SK-N-SH treated with all-trans-retinoic acid at 6 μM for 48 hours (cell line): ENCODE results near the gene NAALADL2.

Source experiments
- ARNTL ChIP-seq: fragments of 450-650 bp; formaldehyde crosslinking; IDR thresholded peaks from 2 replicates; pipeline ENCODE4 v1.5.0; 2020; ENCODE audit warnings: low read depth, mild to moderate bottlenecking, moderate library complexity, borderline replicate concordance
- ISL1 ChIP-seq: fragments of 250-450 bp; sonication (Bioruptor Pico); IDR thresholded peaks from 2 replicates; pipeline ENCODE4 v2.1.2; 2022; ENCODE audit warnings: mild to moderate bottlenecking, moderate library complexity
- PATZ1 ChIP-seq: fragments of 250-450 bp; sonication (Bioruptor Pico); IDR thresholded peaks from 2 replicates; pipeline ENCODE4 v1.8.0; 2020; ENCODE audit warnings: mild to moderate bottlenecking, moderate library complexity, borderline replicate concordance
- PPARA ChIP-seq: fragments of 250-450 bp; sonication (Bioruptor Pico); IDR thresholded peaks from 2 replicates; pipeline ENCODE4 v1.5.0; 2020; ENCODE audit warnings: mild to moderate bottlenecking, borderline replicate concordance
- SNAI2 ChIP-seq: fragments of 250-450 bp; sonication (Bioruptor Pico); IDR thresholded peaks from 2 replicates; pipeline ENCODE4 v1.5.0; 2020; ENCODE audit warnings: mild to moderate bottlenecking, moderate library complexity
- TCF4 ChIP-seq: fragments of 250-450 bp; sonication (Bioruptor Pico); IDR thresholded peaks from 2 replicates; pipeline ENCODE4 v1.8.0; 2021; ENCODE audit warnings: mild to moderate bottlenecking, moderate library complexity, borderline replicate concordance
- ZFP3 ChIP-seq: fragments of 250-450 bp; sonication (Bioruptor Pico); IDR thresholded peaks from 2 replicates; pipeline ENCODE4 v1.5.0; 2020; ENCODE audit warnings: mild to moderate bottlenecking, moderate library complexity
- ZFP30 ChIP-seq: fragments of 450-650 bp; formaldehyde crosslinking; IDR thresholded peaks from 2 replicates; pipeline ENCODE4 v1.5.0; 2022; ENCODE audit warnings: mild to moderate bottlenecking, moderate library complexity
- ZNF565 ChIP-seq: fragments of 450-650 bp; formaldehyde crosslinking; conservative IDR thresholded peaks from 2 replicates; pipeline ENCODE4 v1.5.0; 2020; ENCODE audit warnings: low read depth, mild to moderate bottlenecking, moderate library complexity
- ZNF8 ChIP-seq: fragments of 450-650 bp; formaldehyde crosslinking; IDR thresholded peaks from 2 replicates; pipeline ENCODE4 v1.5.0; 2020; ENCODE audit warnings: mild to moderate bottlenecking, moderate library complexity
- TF ChIP-seq, protein P1 (sequence below): fragments of 250-450 bp; sonication (Bioruptor Pico); IDR thresholded peaks from 2 replicates; pipeline ENCODE4 v1.8.0; 2021; ENCODE audit warnings: low read depth, mild to moderate bottlenecking, moderate library complexity, borderline replicate concordance

GRCh38 chr3:175088766-175089380 is 229.7 kb downstream of the NAALADL2 start:
- TF ChIP-seq ZFP3 (CRISPR knock-in tag): no peak
- no peak for TF ChIP-seq PPARA
- TF ChIP-seq ARNTL (CRISPR knock-in tag): no peak
- no peak for TF ChIP-seq ZNF8 (CRISPR knock-in tag)
- no peak for TF ChIP-seq SNAI2
- TF ChIP-seq TCF4 (CRISPR knock-in tag): no peak
- TF ChIP-seq, protein P1, sequence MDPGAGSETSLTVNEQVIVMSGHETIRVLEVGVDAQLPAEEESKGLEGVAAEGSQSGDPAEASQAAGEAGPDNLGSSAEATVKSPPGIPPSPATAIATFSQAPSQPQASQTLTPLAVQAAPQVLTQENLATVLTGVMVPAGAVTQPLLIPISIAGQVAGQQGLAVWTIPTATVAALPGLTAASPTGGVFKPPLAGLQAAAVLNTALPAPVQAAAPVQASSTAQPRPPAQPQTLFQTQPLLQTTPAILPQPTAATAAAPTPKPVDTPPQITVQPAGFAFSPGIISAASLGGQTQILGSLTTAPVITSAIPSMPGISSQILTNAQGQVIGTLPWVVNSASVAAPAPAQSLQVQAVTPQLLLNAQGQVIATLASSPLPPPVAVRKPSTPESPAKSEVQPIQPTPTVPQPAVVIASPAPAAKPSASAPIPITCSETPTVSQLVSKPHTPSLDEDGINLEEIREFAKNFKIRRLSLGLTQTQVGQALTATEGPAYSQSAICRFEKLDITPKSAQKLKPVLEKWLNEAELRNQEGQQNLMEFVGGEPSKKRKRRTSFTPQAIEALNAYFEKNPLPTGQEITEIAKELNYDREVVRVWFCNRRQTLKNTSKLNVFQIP (CRISPR knock-in tag): no peak
- no peak for TF ChIP-seq ZFP30 (CRISPR knock-in tag)
- no peak for TF ChIP-seq ZNF565
- no peak for TF ChIP-seq ISL1 (CRISPR knock-in tag)
- no peak for TF ChIP-seq PATZ1 (CRISPR knock-in tag)
